ENCODE measurements around the gene RAD54L2. TPM values are rescaled to one million over a fixed set of nuclear protein-coding genes. Genes with fewer than 3 reads are reported as not detected.

The RAD54L2 gene
- total and polyA plus RNA-seq, 2 donors (not counting 3 experiments of a cell fraction or from before 2014, with no cell fraction given), result 7.6 to 31.1 TPM

GRCh38 chr3:51547274-51547673 lies 8.8 kb downstream of the RAD54L2 start:
- Histone ChIP-seq H3K79me2 (ENCODE audit: control insufficient read depth, insufficient read depth, low read length) (peaks cover 22% of the 10 kb centered on the region), H4K20me1 (replicated peaks; ENCODE audit: control insufficient read depth, extremely low read depth, insufficient read depth, low read length) (no peaks in the 10 kb centered on the region), H3K36me3 (ENCODE audit: control insufficient read depth in 2 of 2, extremely low read depth in 1 of 2, insufficient read depth in 2 of 2, low read length in 2 of 2) (peaks cover 0 to 2% of the 10 kb centered on the region in 2 experiments), H3K4me3 (replicated peaks in 1 of 3; ENCODE audit: insufficient read depth in 1 of 3, low read depth in 1 of 3, low read length in 3 of 3) (no peak overlapping the region), H3K4me1 (ENCODE audit: control insufficient read depth, extremely low read depth, insufficient read depth, low read length) (no peaks in the 10 kb centered on the region), H3K4me2 (ENCODE audit: insufficient read depth, low read length) (no peak overlapping the region), H3K9ac (replicated peaks; ENCODE audit: extremely low read depth, insufficient read depth, low read length) (no peak overlapping the region), H2AFZ (ENCODE audit: low read depth, low read length) (no peak overlapping the region), H3K9me1 (replicated peaks; ENCODE audit: control insufficient read depth, extremely low read depth, insufficient read depth, low read length) (no peaks in the 10 kb centered on the region), H3K9me3 (replicated peaks; ENCODE audit: control insufficient read depth, insufficient read depth, low read length) (no peaks in the 10 kb centered on the region), H3K27me3 (ENCODE audit: control insufficient read depth in 2 of 2, insufficient read depth in 2 of 2, low read length in 2 of 2) (no peaks in the 10 kb centered on the region), H3K27ac (ENCODE audit: insufficient read depth, low read depth, low read length) (no peak overlapping the region)
- FAIRE-seq, result no peak
- TF ChIP-seq POLR2A (IDR thresholded peaks at IDR 0.05; ENCODE audit: low read depth, low read length) (no peak), POLR2AphosphoS5 (IDR thresholded peaks at IDR 0.05; ENCODE audit: insufficient read depth, low read depth, low read length) (no peak)
- ChIA-PET CTCF (interaction anchor here (1.6 to 1.7 kb wide), 2 partner anchors 44 to 46 kb away, joined by 4 to 5 read pairs; no protein-coding TSS in a partner anchor), POLR2A (interaction anchor here (0.7 kb wide), 1 partner anchor 14 kb away, joined by 3 read pairs; no protein-coding TSS in a partner anchor)
- BruUV-seq (replicated peaks), result no TSS peak
- intact Hi-C loops (cut with micrococcal nuclease) (no loop called here), dilution Hi-C loops (cut with MboI; ENCODE audit: extremely low pct_ligation_motif_present, low sequenced_read_pairs) (no loop called here)
- DNase-seq (ENCODE audit: low read depth, low spot score), result no peak

GRCh38 chr3:51549311-51549710 lies 10.8 kb downstream of the RAD54L2 start:
- CTCF ChIA-PET, result no interaction called here
- no peak for FAIRE-seq

More at GRCh38 chr3:51549311-51549710, 10.8 kb downstream of the RAD54L2 start:
- Histone ChIP-seq H3K9ac (replicated peaks; ENCODE audit: extremely low read depth, insufficient read depth, low read length) (no peak overlapping the region), H3K4me3 (replicated peaks in 1 of 3; ENCODE audit: insufficient read depth in 1 of 3, low read depth in 1 of 3, low read length in 3 of 3) (no peak overlapping the region), H3K79me2 (ENCODE audit: control insufficient read depth, insufficient read depth, low read length) (peaks cover 10% of the 10 kb centered on the region), H4K20me1 (replicated peaks; ENCODE audit: control insufficient read depth, extremely low read depth, insufficient read depth, low read length) (no peaks in the 10 kb centered on the region), H3K4me2 (ENCODE audit: insufficient read depth, low read length) (no peak overlapping the region), H3K4me1 (ENCODE audit: control insufficient read depth, extremely low read depth, insufficient read depth, low read length) (no peaks in the 10 kb centered on the region), H3K9me1 (replicated peaks; ENCODE audit: control insufficient read depth, extremely low read depth, insufficient read depth, low read length) (no peaks in the 10 kb centered on the region), H3K27ac (ENCODE audit: insufficient read depth, low read depth, low read length) (no peak overlapping the region), H3K36me3 (ENCODE audit: control insufficient read depth in 2 of 2, extremely low read depth in 1 of 2, insufficient read depth in 2 of 2, low read length in 2 of 2) (peaks cover 0 to 2% of the 10 kb centered on the region in 2 experiments), H2AFZ (ENCODE audit: low read depth, low read length) (no peak overlapping the region), H3K27me3 (ENCODE audit: control insufficient read depth in 2 of 2, insufficient read depth in 2 of 2, low read length in 2 of 2) (no peaks in the 10 kb centered on the region), H3K9me3 (replicated peaks; ENCODE audit: control insufficient read depth, insufficient read depth, low read length) (no peaks in the 10 kb centered on the region)
- DNase-seq (ENCODE audit: low read depth, low spot score), result no peak
- TF ChIP-seq POLR2AphosphoS5 (IDR thresholded peaks at IDR 0.05; ENCODE audit: insufficient read depth, low read depth, low read length) (no peak), GATA2 (IDR thresholded peaks at IDR 0.05; ENCODE audit: insufficient read depth, insufficient read length, low read depth, low read length) (no peak), POLR2A (IDR thresholded peaks at IDR 0.05; ENCODE audit: low read depth, low read length) (no peak), CTCF (IDR thresholded peaks at IDR 0.05; ENCODE audit: extremely low read depth in 1 of 2, insufficient read depth in 1 of 2, low read depth in 1 of 2, low read length in 2 of 2) (no peak), MYC (IDR thresholded peaks at IDR 0.05; ENCODE audit: low read depth, low read length) (no peak), MAX (IDR thresholded peaks at IDR 0.05; ENCODE audit: insufficient read depth, insufficient read length) (no peak), JUN (IDR thresholded peaks at IDR 0.05; ENCODE audit: borderline replicate concordance, insufficient read depth, insufficient read length, low read depth) (no peak), EZH2 (IDR thresholded peaks at IDR 0.05; ENCODE audit: borderline replicate concordance, low read depth, low read length, severe bottlenecking) (no peak), FOS (IDR thresholded peaks at IDR 0.05; ENCODE audit: borderline replicate concordance, insufficient read depth, low read length) (no peak)
- intact Hi-C loops (cut with micrococcal nuclease), result no loop called here
- POLR2A ChIA-PET, result interaction anchor here (0.7 kb wide), 1 partner anchor 90 kb away, joined by 4 read pairs; no protein-coding TSS in a partner anchor
- dilution Hi-C loops (cut with MboI; ENCODE audit: extremely low pct_ligation_motif_present, low sequenced_read_pairs), result no loop called here
- BruUV-seq (replicated peaks), result no TSS peak
